LNCaP clone FGC (cell line): ENCODE results near the gene NEMP2.

Source experiments
- DNase-seq: peaks from one replicate; pipeline ENCODE4 v3.0.0-alpha.2; 2011; ENCODE audit warnings: low read depth
- H3K4me3 ChIP-seq: 2 replicates; pipeline ENCODE4 v1.5.1; 2011; ENCODE audit warnings: mild to moderate bottlenecking, low read depth, low read length, control low read depth
- CTCF ChIP-seq: IDR thresholded peaks from 2 replicates; pipeline ENCODE4 v1.5.1; 2012; ENCODE audit warnings: mild to moderate bottlenecking; ENCODE audit not compliant: control insufficient read depth, insufficient read depth; ENCODE audit errors: extremely low read depth

The NEMP2 gene

GRCh38 chr2:190533968-190534309, 583 bp downstream of the NEMP2 start:
- no peak for TF ChIP-seq CTCF
- no peak for DNase-seq
- H3K4me3 ChIP-seq: peak overlapping the region; percentile 56

GRCh38 chr2:190533175-190533967, 1.2 kb downstream of the NEMP2 start:
- H3K4me3 ChIP-seq: no peak overlapping the region
- no peak for TF ChIP-seq CTCF
- DNase-seq: no peak

- no peak for DNase-seq
- TF ChIP-seq CTCF: no peak
- no peak overlapping the region for H3K4me3 ChIP-seq
Measured at GRCh38 chr2:190532581-190532980, 1.9 kb downstream of the NEMP2 start.

- H3K4me3 ChIP-seq: no peak overlapping the region
- DNase-seq: no peak
- TF ChIP-seq CTCF: no peak
Measured at GRCh38 chr2:190530248-190530900, 4.1 kb downstream of the NEMP2 start.

- no peak for TF ChIP-seq CTCF
- no peak for DNase-seq
- no peak overlapping the region for H3K4me3 ChIP-seq
Measured at GRCh38 chr2:190529486-190530247, 4.9 kb downstream of the NEMP2 start.

GRCh38 chr2:190528521-190529001, 6.0 kb downstream of the NEMP2 start:
- no peak overlapping the region for H3K4me3 ChIP-seq
- no peak for TF ChIP-seq CTCF
- DNase-seq: no peak
